Measurements from ENCODE around the gene SPATA32. TPM values are rescaled to one million over a fixed set of nuclear protein-coding genes. Genes with fewer than 3 reads are reported as not detected.

Gene SPATA32
- polyA plus RNA-seq, 4 donors: 0.04 to 0.32 TPM; not detected in 2

DNA sequence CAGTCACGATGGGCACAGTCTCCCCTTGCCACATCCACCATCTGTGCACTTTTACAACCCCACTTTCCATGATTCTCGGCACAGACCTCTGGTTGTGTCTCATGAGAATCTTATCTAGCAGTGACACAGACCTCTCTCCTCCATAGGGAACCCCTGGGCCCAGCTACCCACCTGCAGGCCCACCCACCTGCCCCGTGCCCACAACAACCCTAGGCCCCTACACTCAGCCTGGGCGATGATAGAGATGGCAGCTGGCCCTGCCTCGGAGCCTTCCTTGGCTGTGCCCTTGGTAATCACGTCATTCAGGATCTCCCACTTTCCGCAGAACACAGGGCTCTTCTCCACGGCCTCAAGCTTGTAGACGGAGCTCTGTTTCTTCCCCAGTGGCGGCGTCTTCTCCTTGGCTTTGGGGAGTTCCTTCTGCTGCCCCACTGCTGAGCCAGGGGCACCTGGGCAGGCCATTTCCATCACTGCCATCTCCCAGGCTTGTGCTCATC is 28.4 kb upstream of the SPATA32 start:
- H3K9me3 ChIP-seq (ENCODE audit: control insufficient read depth in 2 of 2, insufficient read depth in 1 of 2, low read depth in 1 of 2, low read length in 1 of 2): no peaks in the 10 kb centered on the region
- peaks cover 9 to 62% (median 15%) of the 10 kb centered on the region in 3 donors for H3K36me3 ChIP-seq (ENCODE audit: control insufficient read depth in 3 of 3, insufficient read depth in 2 of 3, low read depth in 1 of 3, low read length in 3 of 3)
- H3K27me3 ChIP-seq (ENCODE audit: control insufficient read depth in 3 of 3, insufficient read depth in 3 of 3, low read length in 3 of 3): no peaks in the 10 kb centered on the region
- H3K27ac ChIP-seq (ENCODE audit: low read depth in 1 of 3, low read length in 2 of 3): peak overlapping the region in 1 of 3 donors; percentile 30
- 79 to 89% (median 84%) methylated on average over 11 of the region's 11 CpGs for whole genome bisulfite sequencing, 3 donors
- H3K4me3 ChIP-seq (ENCODE audit: low read depth in 1 of 3, low read length in 3 of 3): no peak overlapping the region
- no peak for FAIRE-seq
- DNase-seq: no peak
- peaks cover 29 to 70% (median 37%) of the 10 kb centered on the region in 3 donors for H3K4me1 ChIP-seq (ENCODE audit: control insufficient read depth in 3 of 3, insufficient read depth in 2 of 3, low read depth in 1 of 3, low read length in 2 of 3)

DNA sequence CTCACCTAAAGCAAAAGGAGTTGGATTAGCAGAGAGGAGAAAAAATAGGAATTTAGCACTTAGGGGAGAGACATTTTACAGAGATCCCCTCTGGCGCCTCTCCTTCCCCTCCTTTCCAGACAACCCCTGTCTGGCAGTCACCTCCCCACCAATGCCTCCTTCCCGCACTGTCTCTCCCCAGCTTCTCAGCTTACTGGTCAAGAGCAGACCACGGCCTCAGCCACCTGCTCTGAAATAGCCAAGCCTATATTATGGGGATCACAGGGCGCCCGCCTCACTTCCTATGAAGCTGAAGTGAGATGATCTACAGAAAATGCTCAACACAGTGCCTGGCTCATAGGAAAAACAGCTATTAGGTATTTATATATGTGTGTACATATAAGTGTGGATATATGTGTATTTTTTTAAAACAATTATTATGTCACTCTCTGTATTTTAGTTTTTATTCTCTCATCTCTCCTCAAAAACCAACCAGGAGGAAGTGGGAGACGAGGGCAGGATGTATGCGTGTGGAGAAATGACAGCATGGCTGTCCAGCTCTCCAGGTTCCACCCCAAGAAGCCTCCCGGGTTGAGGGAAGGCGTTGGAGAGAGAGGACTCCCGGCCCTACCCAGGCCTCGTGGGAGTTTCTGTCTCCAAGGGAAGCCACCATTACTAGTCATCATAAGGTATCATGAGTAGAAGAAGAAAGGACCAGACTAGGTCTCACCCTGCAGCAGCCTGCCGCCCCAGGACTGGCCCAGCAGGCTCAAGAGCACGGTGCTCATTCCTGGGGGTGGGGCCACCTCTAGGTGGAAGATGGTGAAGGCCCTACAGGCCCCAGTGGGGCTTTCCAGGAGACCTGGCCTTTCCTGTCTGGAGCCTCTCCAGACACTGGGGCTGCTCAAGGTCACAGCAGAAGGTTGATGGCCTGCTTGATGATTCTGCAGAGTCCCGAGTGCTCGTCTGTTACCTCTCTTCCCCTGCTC is 27.7 kb upstream of the SPATA32 start:
- no peaks in the 10 kb centered on the region for H3K27me3 ChIP-seq (ENCODE audit: control insufficient read depth in 3 of 3, insufficient read depth in 3 of 3, low read length in 3 of 3)
- no peaks in the 10 kb centered on the region for H3K9me3 ChIP-seq (ENCODE audit: control insufficient read depth in 2 of 2, insufficient read depth in 1 of 2, low read depth in 1 of 2, low read length in 1 of 2)
- WGBS, 3 donors: 54 to 76% (median 55%) methylated on average over 15 of the region's 15 CpGs
- peaks cover 9 to 69% (median 19%) of the 10 kb centered on the region in 3 donors for H3K36me3 ChIP-seq (ENCODE audit: control insufficient read depth in 3 of 3, insufficient read depth in 2 of 3, low read depth in 1 of 3, low read length in 3 of 3)
- DNase-seq: no peak
- no peak for FAIRE-seq
- peaks cover 25 to 67% (median 35%) of the 10 kb centered on the region in 3 donors for H3K4me1 ChIP-seq (ENCODE audit: control insufficient read depth in 3 of 3, insufficient read depth in 2 of 3, low read depth in 1 of 3, low read length in 2 of 3)
- peak overlapping the region; percentile 55 to 79 (median 69) for H3K27ac ChIP-seq (ENCODE audit: low read depth in 1 of 3, low read length in 2 of 3)
- H3K4me3 ChIP-seq (ENCODE audit: low read depth in 1 of 3, low read length in 3 of 3): no peak overlapping the region

- no peak overlapping the region for H3K4me3 ChIP-seq (ENCODE audit: low read depth in 1 of 3, low read length in 3 of 3)
- 21 to 65% (median 31%) methylated on average over 10 of the region's 10 CpGs for WGBS, 3 donors
- H3K27ac ChIP-seq (ENCODE audit: low read depth in 1 of 3, low read length in 2 of 3): peak overlapping the region; percentile 55 to 79 (median 69)
- no peak for FAIRE-seq
- DNase-seq: peak in 1 of 2 donors; percentile 45
- no peaks in the 10 kb centered on the region for H3K9me3 ChIP-seq (ENCODE audit: control insufficient read depth in 2 of 2, insufficient read depth in 1 of 2, low read depth in 1 of 2, low read length in 1 of 2)
- H3K4me1 ChIP-seq (ENCODE audit: control insufficient read depth in 3 of 3, insufficient read depth in 2 of 3, low read depth in 1 of 3, low read length in 2 of 3): peaks cover 19 to 60% (median 29%) of the 10 kb centered on the region in 3 donors
- H3K36me3 ChIP-seq (ENCODE audit: control insufficient read depth in 3 of 3, insufficient read depth in 2 of 3, low read depth in 1 of 3, low read length in 3 of 3): peaks cover 9 to 76% (median 23%) of the 10 kb centered on the region in 3 donors
- no peaks in the 10 kb centered on the region for H3K27me3 ChIP-seq (ENCODE audit: control insufficient read depth in 3 of 3, insufficient read depth in 3 of 3, low read length in 3 of 3)
These were observed 26.9 kb upstream of the SPATA32 start for GRCh38 chr17:45288825-45289224.

- 28 to 64% (median 47%) methylated on average over 10 of the region's 10 CpGs for WGBS, 3 donors
- Histone ChIP-seq H3K36me3 (ENCODE audit: control insufficient read depth in 3 of 3, insufficient read depth in 2 of 3, low read depth in 1 of 3, low read length in 3 of 3) (peaks cover 9 to 87% (median 25%) of the 10 kb centered on the region in 3 donors), H3K4me1 (ENCODE audit: control insufficient read depth in 3 of 3, insufficient read depth in 2 of 3, low read depth in 1 of 3, low read length in 2 of 3) (peaks cover 12 to 50% (median 25%) of the 10 kb centered on the region in 3 donors), H3K27me3 (ENCODE audit: control insufficient read depth in 3 of 3, insufficient read depth in 3 of 3, low read length in 3 of 3) (no peaks in the 10 kb centered on the region), H3K27ac (ENCODE audit: low read depth in 1 of 3, low read length in 2 of 3) (peak overlapping the region; percentile 62 to 79 (median 76)), H3K4me3 (ENCODE audit: low read depth in 1 of 3, low read length in 3 of 3) (no peak overlapping the region), H3K9me3 (ENCODE audit: control insufficient read depth in 2 of 2, insufficient read depth in 1 of 2, low read depth in 1 of 2, low read length in 1 of 2) (no peaks in the 10 kb centered on the region)
- FAIRE-seq (no peak), DNase-seq (peak; percentile 79 to 89)
These were observed 25.9 kb upstream of the SPATA32 start for GRCh38 chr17:45287526-45288500.

- WGBS, 3 donors: 88 to 96% (median 94%) methylated on average over 5 of the region's 5 CpGs
- H3K27ac ChIP-seq (ENCODE audit: low read depth in 1 of 3, low read length in 2 of 3): no peak overlapping the region
- FAIRE-seq (no peak), DNase-seq (no peak)
- H3K9me3 ChIP-seq (ENCODE audit: control insufficient read depth in 2 of 2, insufficient read depth in 1 of 2, low read depth in 1 of 2, low read length in 1 of 2): no peaks in the 10 kb centered on the region
- H3K27me3 ChIP-seq (ENCODE audit: control insufficient read depth in 3 of 3, insufficient read depth in 3 of 3, low read length in 3 of 3): no peaks in the 10 kb centered on the region
- H3K36me3 ChIP-seq (ENCODE audit: control insufficient read depth in 3 of 3, insufficient read depth in 2 of 3, low read depth in 1 of 3, low read length in 3 of 3): peaks cover 9 to 95% (median 25%) of the 10 kb centered on the region in 3 donors
- peaks cover 10 to 36% (median 19%) of the 10 kb centered on the region in 3 donors for H3K4me1 ChIP-seq (ENCODE audit: control insufficient read depth in 3 of 3, insufficient read depth in 2 of 3, low read depth in 1 of 3, low read length in 2 of 3)
- no peak overlapping the region for H3K4me3 ChIP-seq (ENCODE audit: low read depth in 1 of 3, low read length in 3 of 3)
These were observed 24.4 kb upstream of the SPATA32 start for GRCh38 chr17:45286286-45286685.

DNA sequence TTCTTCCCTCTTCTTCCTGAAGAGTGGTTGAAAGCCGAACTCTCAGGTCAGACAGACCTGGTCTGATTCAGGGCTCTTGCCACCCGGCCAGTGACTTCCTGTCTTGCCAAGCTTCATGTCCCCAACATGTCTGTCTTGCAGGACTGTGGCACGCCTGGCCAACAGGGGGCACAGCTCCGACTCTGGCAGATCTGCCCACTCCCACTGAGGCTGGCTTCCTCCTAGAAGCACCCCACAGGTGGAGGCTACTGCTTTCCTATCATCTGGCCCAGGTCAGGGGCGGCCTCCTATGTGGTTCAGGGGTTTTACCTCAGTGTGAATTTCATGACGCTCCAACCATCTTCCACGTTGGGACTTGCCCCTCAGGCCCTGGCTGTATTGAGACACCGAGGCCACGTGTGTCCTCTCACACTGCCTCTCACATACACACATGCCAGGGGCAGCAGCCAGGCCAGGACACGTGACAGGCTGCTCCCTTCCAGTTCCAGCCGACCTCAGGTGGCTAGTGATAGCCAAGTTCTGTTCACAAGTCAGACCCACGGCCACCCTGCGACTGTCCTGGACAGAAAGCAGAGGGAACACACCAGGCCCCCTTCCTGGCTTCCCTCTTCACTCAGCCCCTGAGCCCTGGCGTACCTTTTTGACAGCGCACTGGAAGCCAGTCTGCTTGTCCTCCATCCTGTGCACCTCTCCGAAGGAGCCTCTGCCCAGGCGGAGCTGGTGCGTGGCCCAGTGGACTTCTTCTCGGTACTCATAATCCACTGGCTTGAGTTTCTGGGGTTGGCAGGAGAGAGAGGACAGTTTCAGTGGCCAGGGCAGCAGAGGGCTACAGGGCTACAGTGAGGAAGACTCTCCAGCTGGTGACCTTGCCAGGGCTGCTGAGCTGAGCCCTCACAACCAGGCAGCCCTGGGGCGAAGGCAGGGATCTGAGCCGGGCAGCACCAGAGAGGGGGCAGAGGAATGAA is 22.6 kb upstream of the SPATA32 start:
- Histone ChIP-seq H3K27me3 (ENCODE audit: control insufficient read depth in 3 of 3, insufficient read depth in 3 of 3, low read length in 3 of 3) (no peaks in the 10 kb centered on the region), H3K27ac (ENCODE audit: low read depth in 1 of 3, low read length in 2 of 3) (no peak overlapping the region), H3K9me3 (ENCODE audit: control insufficient read depth in 2 of 2, insufficient read depth in 1 of 2, low read depth in 1 of 2, low read length in 1 of 2) (no peaks in the 10 kb centered on the region), H3K4me3 (ENCODE audit: low read depth in 1 of 3, low read length in 3 of 3) (no peak overlapping the region), H3K4me1 (ENCODE audit: control insufficient read depth in 3 of 3, insufficient read depth in 2 of 3, low read depth in 1 of 3, low read length in 2 of 3) (peaks cover 9 to 27% (median 10%) of the 10 kb centered on the region in 3 donors), H3K36me3 (ENCODE audit: control insufficient read depth in 3 of 3, insufficient read depth in 2 of 3, low read depth in 1 of 3, low read length in 3 of 3) (peaks cover 9 to 87% (median 21%) of the 10 kb centered on the region in 3 donors)
- FAIRE-seq (no peak), DNase-seq (no peak)
- WGBS, 3 donors: 85 to 88% (median 85%) methylated on average over 21 of the region's 21 CpGs

GRCh38 chr17:45283711-45284110 is 21.8 kb upstream of the SPATA32 start:
- no peak for DNase-seq
- H3K4me1 ChIP-seq (ENCODE audit: control insufficient read depth in 3 of 3, insufficient read depth in 2 of 3, low read depth in 1 of 3, low read length in 2 of 3): peaks cover 4 to 20% (median 10%) of the 10 kb centered on the region in 3 donors

More at GRCh38 chr17:45283711-45284110, 21.8 kb upstream of the SPATA32 start:
- H3K4me3 ChIP-seq (ENCODE audit: low read depth in 1 of 3, low read length in 3 of 3): no peak overlapping the region
- no peaks in the 10 kb centered on the region for H3K9me3 ChIP-seq (ENCODE audit: control insufficient read depth in 2 of 2, insufficient read depth in 1 of 2, low read depth in 1 of 2, low read length in 1 of 2)
- peak overlapping the region in 1 of 3 donors; percentile 51 for H3K27ac ChIP-seq (ENCODE audit: low read depth in 1 of 3, low read length in 2 of 3)
- 85 to 95% (median 91%) methylated on average over 10 of the region's 10 CpGs for WGBS, 3 donors
- H3K36me3 ChIP-seq (ENCODE audit: control insufficient read depth in 3 of 3, insufficient read depth in 2 of 3, low read depth in 1 of 3, low read length in 3 of 3): peaks cover 5 to 83% (median 17%) of the 10 kb centered on the region in 3 donors
- H3K27me3 ChIP-seq (ENCODE audit: control insufficient read depth in 3 of 3, insufficient read depth in 3 of 3, low read length in 3 of 3): no peaks in the 10 kb centered on the region
- FAIRE-seq: no peak
